ENCODE measurements around the gene SHISA3.

The SHISA3 gene

DNA sequence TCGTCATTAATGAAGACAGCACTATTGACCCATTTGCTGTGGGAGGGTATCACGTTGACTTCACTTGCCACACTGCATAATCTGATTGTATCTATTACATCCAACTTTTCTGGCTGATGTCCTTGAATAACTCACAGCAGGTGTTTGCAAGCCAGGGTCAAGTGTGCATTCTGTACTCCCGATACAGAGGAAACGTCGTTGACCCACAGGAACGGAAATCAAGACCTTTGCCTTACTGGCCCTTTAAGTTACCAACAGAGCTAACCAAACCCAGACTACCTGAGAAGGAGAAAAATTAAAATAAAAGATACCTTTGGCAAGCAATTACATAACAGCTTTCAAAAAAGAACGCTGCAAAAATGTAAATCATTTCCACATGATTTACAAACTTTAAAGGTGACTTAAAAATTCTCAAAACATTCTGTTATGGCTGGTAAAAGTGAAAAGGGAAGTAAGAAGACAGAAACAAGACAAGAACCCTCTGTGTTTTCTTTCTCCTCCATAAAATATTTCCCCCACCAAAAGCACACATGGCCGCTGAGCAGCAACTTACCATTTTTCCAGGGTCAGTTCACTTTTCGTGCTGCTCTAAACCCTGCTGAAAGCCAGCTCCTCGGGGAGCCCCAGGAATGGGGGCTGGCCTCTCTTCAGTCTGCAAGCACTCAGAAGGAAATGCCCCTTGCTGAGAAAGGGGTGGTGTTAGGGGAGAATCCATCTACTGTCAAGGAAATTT is 6.5 kb upstream of the SHISA3 start:
- intact Hi-C loops (cut with DNase I) = no loop called here
- no peak for DNase-seq

DNA sequence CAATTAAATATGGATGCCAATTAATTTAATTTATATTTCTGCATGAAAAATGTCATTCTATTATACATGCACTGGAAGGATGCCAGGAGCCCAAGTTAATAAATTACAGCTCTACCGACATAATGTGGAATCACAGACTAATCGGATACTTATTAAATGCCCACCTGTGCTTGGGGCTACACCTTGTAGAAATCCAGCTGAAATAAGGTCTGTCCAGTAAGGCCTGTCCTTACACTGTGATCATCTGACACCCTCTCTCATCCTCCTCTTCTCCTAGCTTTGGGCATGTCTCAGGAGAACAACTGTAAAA is 6.0 kb upstream of the SHISA3 start:
- intact Hi-C loops (cut with DNase I) = no loop called here
- no peak for DNase-seq

DNA sequence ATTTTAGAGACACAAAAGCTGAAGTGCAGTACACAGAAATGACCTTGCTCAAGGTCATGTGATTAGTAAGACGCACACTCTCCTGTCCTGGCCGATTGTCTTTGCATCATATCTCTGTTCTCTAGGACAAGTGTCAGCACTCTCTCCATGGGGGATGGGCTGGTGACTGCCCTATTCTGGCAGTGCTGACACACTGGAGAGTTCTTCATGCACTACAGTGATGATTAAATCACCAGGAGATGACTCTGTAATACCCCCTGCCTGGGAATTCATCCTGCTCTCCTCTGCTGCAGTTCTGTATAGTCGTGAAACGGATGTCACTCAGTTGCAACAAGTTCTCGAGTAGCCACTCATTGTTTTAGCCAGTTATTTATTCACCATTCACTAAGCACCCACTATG is 5.3 kb upstream of the SHISA3 start:
- intact Hi-C loops (cut with DNase I) = no loop called here
- no peak for DNase-seq

DNA sequence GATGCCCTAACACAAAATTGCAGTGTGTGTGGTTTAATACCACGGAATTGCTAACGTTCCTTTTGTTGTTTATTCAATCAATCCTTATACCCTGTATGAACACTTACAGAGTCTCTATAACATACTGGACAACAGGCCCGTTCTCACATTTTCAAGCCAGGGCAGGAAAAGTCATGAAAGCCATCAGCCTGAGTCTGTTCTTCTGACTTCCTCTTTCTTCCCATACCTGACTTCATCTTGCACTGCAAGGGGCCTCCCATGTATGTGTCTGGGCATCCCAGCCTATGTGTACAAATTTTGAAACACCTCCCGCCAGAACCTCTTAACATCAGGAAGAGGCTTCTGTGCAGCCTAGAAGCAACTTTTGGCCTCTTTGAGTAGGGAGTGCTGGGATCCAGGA is 4.9 kb upstream of the SHISA3 start:
- intact Hi-C loops (cut with DNase I) = no loop called here
- no peak for DNase-seq

- no peak for DNase-seq
- intact Hi-C loops (cut with DNase I) = no loop called here
These were observed 1.7 kb upstream of the SHISA3 start for GRCh38 chr4:42395595-42395994.

DNA sequence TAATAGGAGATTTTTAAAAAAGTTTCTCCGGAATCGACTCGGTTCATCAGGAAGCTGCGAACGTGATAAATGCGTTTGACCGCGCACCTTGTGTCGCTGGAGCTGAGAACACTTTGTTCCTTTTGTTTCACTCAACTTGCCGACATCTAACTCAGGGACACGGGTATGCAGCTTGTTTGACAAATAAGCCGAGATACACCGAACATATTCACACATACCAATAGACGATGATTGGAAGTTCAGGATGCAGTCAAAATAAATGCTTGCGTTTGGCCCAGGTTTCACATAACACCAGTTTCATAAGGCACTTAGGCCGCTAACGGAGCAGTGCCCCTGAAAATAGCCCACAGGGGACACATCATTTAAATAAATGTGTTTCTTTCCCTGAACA is 932 bp upstream of the SHISA3 start:
- DNase-seq = no peak
- intact Hi-C loops (cut with DNase I) = no loop called here

DNA sequence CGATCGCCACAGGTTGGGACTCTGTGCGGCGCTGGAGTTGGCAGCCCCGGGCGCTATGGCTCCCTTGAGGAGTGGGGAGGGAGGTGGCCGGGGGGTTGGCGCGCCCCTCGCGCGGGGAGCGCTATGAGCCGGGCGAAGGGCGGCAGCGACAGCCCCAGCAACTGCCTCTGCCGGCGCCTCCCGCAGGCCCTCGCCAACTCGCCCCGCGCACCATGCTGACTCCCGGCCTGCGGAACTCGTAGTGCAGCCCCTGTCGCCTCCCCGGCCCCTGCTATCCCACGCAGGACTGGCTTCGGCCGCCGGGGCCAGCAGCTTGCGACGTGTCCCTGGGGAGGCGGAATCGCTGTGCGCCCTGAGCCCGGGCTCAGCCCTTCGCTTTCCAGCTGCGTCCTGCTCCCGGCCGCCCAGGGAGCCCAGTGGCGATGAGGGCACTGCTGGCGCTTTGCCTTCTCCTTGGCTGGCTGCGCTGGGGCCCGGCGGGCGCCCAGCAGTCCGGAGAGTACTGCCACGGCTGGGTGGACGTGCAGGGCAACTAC is 415 bp downstream of the SHISA3 start:
- DNase-seq = peak in 10 of 42 donors; percentile 4 to 50 (median 20)
- intact Hi-C loops (cut with DNase I) = no loop called here

- intact Hi-C loops (cut with DNase I) = no loop called here
- peak in 3 of 42 donors; percentile 6 to 30 (median 13) for DNase-seq
These were observed 1.0 kb downstream of the SHISA3 start for GRCh38 chr4:42398171-42398870.

GRCh38 chr4:42398871-42399331 is 1.6 kb downstream of the SHISA3 start:
- intact Hi-C loops (cut with DNase I) = no loop called here
- DNase-seq = no peak

- intact Hi-C loops (cut with DNase I) = no loop called here
- DNase-seq = no peak
These were observed 2.1 kb downstream of the SHISA3 start for GRCh38 chr4:42399393-42399792.

DNA sequence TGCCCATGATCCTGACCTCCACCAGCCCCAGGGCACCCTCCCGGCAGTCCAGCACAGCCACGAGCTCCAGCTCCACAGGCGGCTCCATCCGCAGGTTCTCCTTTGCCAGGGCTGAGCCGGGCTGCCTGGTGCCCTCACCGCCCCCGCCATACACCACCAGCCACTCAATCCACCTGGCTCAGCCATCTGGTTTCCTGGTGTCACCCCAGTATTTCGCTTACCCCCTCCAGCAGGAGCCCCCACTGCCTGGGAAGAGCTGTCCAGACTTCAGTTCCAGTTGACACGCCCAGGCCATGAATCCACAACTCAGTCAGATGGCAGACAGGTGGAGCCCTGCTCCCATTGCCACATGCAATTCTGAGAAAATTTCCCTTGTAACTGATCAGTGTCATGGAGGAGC is 3.9 kb downstream of the SHISA3 start:
- no peak for DNase-seq

GRCh38 chr4:42404001-42404400 is 6.7 kb downstream of the SHISA3 start:
- intact Hi-C loops (cut with DNase I) = no loop called here
- no peak for DNase-seq

More for the DNA sequence above, 3.9 kb downstream of the SHISA3 start:
- intact Hi-C loops (cut with DNase I) = no loop called here

GRCh38 chr4:42410446-42410845 is 13.2 kb downstream of the SHISA3 start:
- intact Hi-C loops (cut with DNase I) = no loop called here

GRCh38 chr4:42411803-42412202 is 14.5 kb downstream of the SHISA3 start:
- no peak for DNase-seq
- intact Hi-C loops (cut with DNase I) = no loop called here

More at GRCh38 chr4:42410446-42410845, 13.2 kb downstream of the SHISA3 start:
- no peak for DNase-seq

DNA sequence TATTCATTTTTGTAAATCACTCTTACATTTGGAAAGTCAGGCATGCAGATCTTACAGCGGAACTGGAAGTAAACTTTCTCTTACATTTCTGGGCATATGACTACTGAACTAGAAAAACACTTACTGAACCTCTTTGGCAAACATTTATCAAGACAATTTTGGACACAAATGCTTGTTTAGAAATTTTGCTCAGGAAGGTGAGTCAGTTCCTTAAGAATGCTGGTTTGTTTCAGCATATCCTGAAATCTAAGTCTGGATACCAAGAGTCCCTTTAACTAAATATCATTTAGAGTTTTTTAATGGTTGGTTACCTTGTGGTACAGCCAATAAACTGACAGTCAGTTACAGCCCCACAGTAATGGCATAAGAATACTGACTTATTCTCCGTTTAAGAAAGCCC is 15.0 kb downstream of the SHISA3 start:
- intact Hi-C loops (cut with DNase I) = no loop called here
- DNase-seq = no peak

- intact Hi-C loops (cut with DNase I) = no loop called here
- DNase-seq = no peak
These were observed 18.0 kb downstream of the SHISA3 start for GRCh38 chr4:42415281-42415680.

- no peak for DNase-seq
- intact Hi-C loops (cut with DNase I) = no loop called here
These were observed 18.7 kb downstream of the SHISA3 start for GRCh38 chr4:42416017-42416416.

DNA sequence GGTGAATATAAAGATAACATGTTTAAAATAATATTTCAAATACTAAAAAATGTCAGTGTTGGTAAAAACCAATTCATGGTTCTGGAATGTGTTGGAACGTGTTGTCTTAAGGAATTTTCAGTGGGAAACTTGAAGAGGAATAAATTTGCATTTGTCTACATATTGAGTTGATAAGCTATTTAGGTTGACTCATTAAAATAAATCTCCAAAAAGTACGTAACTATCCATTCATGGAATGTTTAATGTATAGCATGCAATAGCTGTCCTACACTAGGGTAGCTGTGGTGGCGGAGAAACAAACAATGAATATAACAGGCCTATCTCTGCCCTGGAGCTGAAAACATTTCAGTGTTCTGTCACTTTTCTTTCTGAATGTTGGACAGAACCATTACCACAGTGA is 20.3 kb downstream of the SHISA3 start:
- intact Hi-C loops (cut with DNase I) = no loop called here

DNA sequence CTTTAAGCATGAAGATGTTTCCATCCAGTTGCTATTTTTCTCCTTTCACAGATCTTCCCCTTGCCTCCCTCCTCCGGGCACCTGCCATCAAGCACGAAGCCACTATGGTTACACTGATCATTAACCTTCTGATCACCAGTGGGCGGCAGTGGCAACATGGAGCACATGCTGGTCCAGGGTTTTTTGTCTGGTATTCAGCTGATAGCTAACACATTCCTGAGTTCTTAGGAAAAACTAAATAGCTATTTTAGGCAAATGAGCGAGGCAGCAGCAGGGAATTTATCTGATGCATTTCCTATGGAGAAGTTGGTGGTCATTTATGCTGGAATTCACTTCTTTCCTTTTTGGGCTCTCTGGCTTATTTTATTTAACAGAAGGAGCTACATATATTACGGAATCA is 22.9 kb downstream of the SHISA3 start:
- DNase-seq = no peak
- intact Hi-C loops (cut with DNase I) = no loop called here

More for the DNA sequence above, 20.3 kb downstream of the SHISA3 start:
- no peak for DNase-seq

DNA sequence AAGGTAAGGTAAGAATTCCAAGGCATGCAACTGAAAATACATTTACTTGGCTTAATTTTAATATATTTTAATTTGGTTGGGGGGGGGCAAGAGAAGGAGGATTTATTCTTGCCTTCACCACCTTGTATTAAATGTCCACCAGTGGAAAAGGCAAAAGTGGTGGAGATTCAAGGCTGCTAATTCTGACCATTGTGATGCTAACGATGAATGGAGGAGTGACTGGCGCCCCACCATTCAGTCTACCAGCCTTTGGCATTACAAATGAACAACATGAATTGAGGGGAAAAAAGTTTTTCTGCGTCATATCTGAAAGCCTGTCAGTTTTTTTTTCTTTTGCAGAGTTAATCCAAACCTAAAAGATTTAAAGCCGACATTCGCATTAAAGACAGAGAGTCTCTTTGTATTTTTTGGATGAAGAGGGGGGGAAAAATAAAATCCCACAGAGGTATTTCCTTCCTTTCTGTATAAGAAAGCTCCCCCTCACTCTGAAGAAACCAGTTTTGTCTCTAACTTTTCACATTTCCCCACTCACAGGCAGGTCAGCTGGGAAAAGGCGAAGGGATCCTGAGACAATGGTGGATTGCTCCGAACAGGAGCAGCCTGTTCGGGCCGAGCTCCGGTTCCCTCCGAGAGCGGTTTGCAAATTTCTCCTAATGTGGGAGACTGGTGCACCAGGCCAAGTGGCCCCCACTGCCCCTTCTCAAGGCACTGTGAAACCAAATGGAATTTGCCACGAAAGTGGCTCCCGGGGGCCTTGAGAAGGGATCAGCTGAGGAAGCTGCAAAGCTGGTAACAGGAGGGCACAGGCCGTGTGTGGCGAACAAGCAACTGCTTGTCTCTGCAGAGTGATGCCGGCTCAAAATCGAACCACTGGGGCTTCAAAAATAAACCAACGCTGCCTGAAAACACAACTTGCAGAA is 28.1 kb downstream of the SHISA3 start:
- intact Hi-C loops (cut with DNase I) = no loop called here
- DNase-seq = peak in 4 of 42 donors; percentile 7 to 47 (median 9)

All from head of caudate nucleus (tissue), 42 donors.